ENCODE results near the gene C10orf53. TPM values are rescaled to one million over a fixed set of nuclear protein-coding genes. Genes with fewer than 3 reads are reported as not detected.

Gene C10orf53
- total RNA-seq, 1 experiment from 2014 or later, result not detected

DNA sequence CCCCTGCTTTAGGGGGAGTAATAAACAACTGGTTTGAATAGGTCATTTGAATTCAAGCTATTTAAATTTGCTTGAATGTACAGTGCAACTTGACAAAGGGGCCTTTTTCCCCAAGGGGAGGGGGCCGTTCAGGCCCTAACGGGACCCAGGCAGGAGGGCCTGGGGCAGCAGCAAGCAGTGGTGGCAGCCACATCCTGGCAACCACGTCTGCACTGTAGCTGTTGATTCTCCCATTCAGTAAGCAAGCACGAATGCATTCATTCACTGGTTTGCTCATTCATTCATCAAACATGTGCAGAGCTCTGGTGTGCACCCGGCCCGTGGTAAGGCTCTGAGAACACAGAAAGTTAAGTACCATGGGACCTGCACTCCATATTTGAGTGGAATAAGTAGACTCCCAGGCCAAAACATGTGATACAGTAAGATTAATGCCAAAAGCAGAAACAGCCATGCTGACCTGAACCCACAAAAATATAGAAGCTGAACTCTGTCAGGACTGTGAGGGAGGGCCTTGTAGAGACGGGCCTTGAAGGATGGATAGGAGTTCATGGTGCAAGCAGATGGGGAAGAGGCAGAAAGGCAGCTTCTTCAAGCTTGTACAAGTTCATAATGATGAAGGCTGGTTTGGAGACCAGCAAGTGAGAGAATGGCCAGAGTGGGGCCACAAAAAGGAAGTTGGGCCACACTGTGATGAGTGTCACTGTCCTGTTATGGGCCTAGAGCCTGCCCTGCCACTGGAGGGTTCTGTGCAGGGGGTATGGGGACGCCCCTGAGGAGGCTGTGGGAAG lies 29.3 kb upstream of the C10orf53 start:
- Histone ChIP-seq H3K4me3 (ENCODE audit: low read depth in 2 of 2, low read length in 2 of 2) (no peak overlapping the region), H3K27ac (ENCODE audit: low read length) (no peak overlapping the region), H3K27me3 (ENCODE audit: control insufficient read depth, insufficient read depth, low read length) (peaks cover 9% of the 10 kb centered on the region; the same call in 1 of the 2 replicates), H3K4me1 (ENCODE audit: control insufficient read depth, insufficient read depth, low read length) (no peaks in the 10 kb centered on the region), H3K9me3 (ENCODE audit: control insufficient read depth, insufficient read depth, low read depth, low read length) (no peaks in the 10 kb centered on the region), H3K36me3 (ENCODE audit: control insufficient read depth, insufficient read depth, low read length) (no peaks in the 10 kb centered on the region)
- CTCF ChIA-PET, result interaction anchor here (0.7 kb wide), 1 partner anchor 58 kb away, joined by 8 read pairs; no protein-coding TSS in a partner anchor
- POLR2A ChIA-PET, result interaction anchor here (0.5 kb wide), 1 partner anchor 68 kb away, joined by 3 read pairs; no protein-coding TSS in a partner anchor
- TF ChIP-seq TCF7L2 (IDR thresholded peaks at IDR 0.05; ENCODE audit: low read depth, low read length) (no peak), POLR2AphosphoS5 (IDR thresholded peaks at IDR 0.05; ENCODE audit: low read depth, low read length) (no peak), SIN3A (IDR thresholded peaks at IDR 0.05; ENCODE audit: borderline replicate concordance, insufficient read depth, low read depth, low read length) (no peak)
- TF ChIP-seq, protein P1, sequence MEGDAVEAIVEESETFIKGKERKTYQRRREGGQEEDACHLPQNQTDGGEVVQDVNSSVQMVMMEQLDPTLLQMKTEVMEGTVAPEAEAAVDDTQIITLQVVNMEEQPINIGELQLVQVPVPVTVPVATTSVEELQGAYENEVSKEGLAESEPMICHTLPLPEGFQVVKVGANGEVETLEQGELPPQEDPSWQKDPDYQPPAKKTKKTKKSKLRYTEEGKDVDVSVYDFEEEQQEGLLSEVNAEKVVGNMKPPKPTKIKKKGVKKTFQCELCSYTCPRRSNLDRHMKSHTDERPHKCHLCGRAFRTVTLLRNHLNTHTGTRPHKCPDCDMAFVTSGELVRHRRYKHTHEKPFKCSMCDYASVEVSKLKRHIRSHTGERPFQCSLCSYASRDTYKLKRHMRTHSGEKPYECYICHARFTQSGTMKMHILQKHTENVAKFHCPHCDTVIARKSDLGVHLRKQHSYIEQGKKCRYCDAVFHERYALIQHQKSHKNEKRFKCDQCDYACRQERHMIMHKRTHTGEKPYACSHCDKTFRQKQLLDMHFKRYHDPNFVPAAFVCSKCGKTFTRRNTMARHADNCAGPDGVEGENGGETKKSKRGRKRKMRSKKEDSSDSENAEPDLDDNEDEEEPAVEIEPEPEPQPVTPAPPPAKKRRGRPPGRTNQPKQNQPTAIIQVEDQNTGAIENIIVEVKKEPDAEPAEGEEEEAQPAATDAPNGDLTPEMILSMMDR (IDR thresholded peaks at IDR 0.05), result no peak
- TF ChIP-seq, protein P2, sequence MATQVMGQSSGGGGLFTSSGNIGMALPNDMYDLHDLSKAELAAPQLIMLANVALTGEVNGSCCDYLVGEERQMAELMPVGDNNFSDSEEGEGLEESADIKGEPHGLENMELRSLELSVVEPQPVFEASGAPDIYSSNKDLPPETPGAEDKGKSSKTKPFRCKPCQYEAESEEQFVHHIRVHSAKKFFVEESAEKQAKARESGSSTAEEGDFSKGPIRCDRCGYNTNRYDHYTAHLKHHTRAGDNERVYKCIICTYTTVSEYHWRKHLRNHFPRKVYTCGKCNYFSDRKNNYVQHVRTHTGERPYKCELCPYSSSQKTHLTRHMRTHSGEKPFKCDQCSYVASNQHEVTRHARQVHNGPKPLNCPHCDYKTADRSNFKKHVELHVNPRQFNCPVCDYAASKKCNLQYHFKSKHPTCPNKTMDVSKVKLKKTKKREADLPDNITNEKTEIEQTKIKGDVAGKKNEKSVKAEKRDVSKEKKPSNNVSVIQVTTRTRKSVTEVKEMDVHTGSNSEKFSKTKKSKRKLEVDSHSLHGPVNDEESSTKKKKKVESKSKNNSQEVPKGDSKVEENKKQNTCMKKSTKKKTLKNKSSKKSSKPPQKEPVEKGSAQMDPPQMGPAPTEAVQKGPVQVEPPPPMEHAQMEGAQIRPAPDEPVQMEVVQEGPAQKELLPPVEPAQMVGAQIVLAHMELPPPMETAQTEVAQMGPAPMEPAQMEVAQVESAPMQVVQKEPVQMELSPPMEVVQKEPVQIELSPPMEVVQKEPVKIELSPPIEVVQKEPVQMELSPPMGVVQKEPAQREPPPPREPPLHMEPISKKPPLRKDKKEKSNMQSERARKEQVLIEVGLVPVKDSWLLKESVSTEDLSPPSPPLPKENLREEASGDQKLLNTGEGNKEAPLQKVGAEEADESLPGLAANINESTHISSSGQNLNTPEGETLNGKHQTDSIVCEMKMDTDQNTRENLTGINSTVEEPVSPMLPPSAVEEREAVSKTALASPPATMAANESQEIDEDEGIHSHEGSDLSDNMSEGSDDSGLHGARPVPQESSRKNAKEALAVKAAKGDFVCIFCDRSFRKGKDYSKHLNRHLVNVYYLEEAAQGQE (IDR thresholded peaks at IDR 0.05; ENCODE audit: insufficient read depth in 1 of 2, low read depth in 2 of 2, low read length in 1 of 2), result no peak
- ATAC-seq (no peak), DNase-seq (ENCODE audit: low read depth, low spot score) (no peak)
- intact Hi-C loops (cut with micrococcal nuclease; ENCODE audit: unreplicated experiment), result no loop called here
- in situ Hi-C loops (cut with HindIII; ENCODE audit: low pct_unique_long_range_greater_than_20kb, low sequenced_read_pairs), result no loop called here
- BruUV-seq (replicated peaks), result no TSS peak

DNA sequence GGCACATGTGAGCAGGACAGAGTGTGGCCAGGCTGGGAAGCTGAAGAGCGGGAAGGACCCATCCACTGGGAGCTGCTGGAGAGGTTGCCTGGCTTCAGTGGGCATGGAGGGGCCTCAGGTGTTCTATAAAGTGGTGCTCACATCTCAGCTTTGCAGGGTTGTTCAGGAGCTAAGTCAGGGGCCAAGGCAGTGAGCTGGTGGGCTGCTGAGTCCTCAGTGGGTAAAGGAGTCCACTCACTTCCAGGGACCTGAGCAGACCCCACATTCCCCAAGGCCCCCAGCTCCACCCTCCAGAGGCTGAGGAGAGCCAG lies 28.8 kb upstream of the C10orf53 start:
- ATAC-seq (no peak), DNase-seq (ENCODE audit: low read depth, low spot score) (no peak)
- intact Hi-C loops (cut with micrococcal nuclease; ENCODE audit: unreplicated experiment) (no loop called here), in situ Hi-C loops (cut with HindIII; ENCODE audit: low pct_unique_long_range_greater_than_20kb, low sequenced_read_pairs) (no loop called here)
- no TSS peak for BruUV-seq (replicated peaks)
- ChIA-PET POLR2A (no interaction called here), CTCF (no interaction called here)
- no peak for TF ChIP-seq SIN3A (IDR thresholded peaks at IDR 0.05; ENCODE audit: borderline replicate concordance, insufficient read depth, low read depth, low read length)
- TF ChIP-seq, protein P1 (IDR thresholded peaks at IDR 0.05), result no peak
- TF ChIP-seq TCF7L2 (IDR thresholded peaks at IDR 0.05; ENCODE audit: low read depth, low read length), result no peak
- no peak for TF ChIP-seq POLR2AphosphoS5 (IDR thresholded peaks at IDR 0.05; ENCODE audit: low read depth, low read length)
- TF ChIP-seq, protein P2 (IDR thresholded peaks at IDR 0.05; ENCODE audit: insufficient read depth in 1 of 2, low read depth in 2 of 2, low read length in 1 of 2), result no peak
- no peak overlapping the region for H3K27ac ChIP-seq (ENCODE audit: low read length)
- H3K27me3 ChIP-seq (ENCODE audit: control insufficient read depth, insufficient read depth, low read length), result peaks cover 7% of the 10 kb centered on the region; the same call in 1 of the 2 replicates
- no peaks in the 10 kb centered on the region for H3K36me3 ChIP-seq (ENCODE audit: control insufficient read depth, insufficient read depth, low read length)
- no peaks in the 10 kb centered on the region for H3K4me1 ChIP-seq (ENCODE audit: control insufficient read depth, insufficient read depth, low read length)
- no peak overlapping the region for H3K4me3 ChIP-seq (ENCODE audit: low read depth in 2 of 2, low read length in 2 of 2)
- no peaks in the 10 kb centered on the region for H3K9me3 ChIP-seq (ENCODE audit: control insufficient read depth, insufficient read depth, low read depth, low read length)

Data from Panc1 (cell line).